GM19438 (cell line): Measurements from ENCODE around the gene LDB2.

Experiments used
- ATAC-seq: cut with Tn5 transposase; IDR thresholded peaks from one replicate; pipeline ENCODE4 v1.9.1; 2021; ENCODE audit warnings: low read depth; ENCODE audit not compliant: unreplicated experiment

LDB2 gene

DNA sequence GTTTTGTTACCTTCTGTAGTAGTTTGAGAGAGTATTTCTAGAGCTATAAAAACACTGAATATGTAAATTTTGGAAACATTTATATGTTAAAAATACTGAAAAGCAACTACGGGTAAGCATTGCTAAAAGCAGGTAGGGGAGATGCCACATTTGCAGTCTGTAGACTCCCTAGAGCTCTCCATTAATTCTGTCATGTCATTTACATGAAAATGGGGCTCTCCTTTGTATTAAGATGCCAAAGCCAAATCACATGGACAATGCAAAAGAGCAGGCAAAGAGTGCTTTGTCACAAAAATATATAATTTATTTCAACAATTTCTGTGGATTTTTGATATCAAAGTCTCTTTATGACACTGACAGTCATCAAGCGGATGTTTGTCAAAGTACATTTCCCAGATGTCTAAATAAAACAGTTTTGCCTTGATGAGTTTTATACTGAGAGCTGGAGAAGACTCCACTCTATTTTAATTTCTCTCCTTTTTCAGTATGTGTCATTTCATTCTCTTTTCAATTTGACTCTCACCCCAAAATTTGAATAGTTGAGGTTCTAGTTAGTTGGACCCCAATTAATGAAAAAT, 51.8 kb downstream of the LDB2 start:
- no peak for ATAC-seq

DNA sequence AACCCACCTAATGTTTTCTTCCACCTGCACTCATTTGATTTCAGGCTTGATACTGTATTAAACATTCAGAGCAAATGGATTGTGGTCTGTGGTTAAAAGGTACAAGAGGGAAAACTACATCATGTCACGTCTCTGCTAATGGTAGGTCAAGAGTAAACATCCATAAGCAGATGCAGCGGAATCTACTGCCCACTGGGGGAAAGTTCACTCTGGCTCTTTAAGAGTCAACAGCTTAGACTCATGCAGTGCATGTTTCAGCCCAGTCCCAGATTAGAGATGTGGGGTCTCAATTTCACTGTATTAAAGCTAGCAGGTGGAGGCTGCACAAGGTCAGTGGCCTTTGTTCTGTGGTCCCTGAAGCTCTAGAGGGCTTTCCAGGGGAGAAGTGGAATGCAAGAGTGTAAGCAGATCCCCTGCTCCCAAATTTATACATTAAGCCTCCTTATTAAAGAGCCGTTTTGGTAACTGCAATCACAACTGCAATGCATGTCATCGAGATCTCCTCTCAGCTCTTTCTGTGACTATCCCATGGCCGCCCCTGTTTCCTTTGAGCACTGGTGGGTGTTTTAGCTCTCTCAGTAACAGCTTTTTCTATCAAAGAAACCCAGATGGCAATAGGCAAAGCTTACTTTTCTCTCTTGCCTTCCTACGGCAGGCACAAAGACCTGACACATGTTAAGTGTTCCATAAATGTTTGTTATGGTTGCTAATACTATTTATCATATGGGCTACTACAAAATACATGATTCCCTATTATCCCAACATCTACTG, 53.4 kb downstream of the LDB2 start:
- ATAC-seq: no peak

DNA sequence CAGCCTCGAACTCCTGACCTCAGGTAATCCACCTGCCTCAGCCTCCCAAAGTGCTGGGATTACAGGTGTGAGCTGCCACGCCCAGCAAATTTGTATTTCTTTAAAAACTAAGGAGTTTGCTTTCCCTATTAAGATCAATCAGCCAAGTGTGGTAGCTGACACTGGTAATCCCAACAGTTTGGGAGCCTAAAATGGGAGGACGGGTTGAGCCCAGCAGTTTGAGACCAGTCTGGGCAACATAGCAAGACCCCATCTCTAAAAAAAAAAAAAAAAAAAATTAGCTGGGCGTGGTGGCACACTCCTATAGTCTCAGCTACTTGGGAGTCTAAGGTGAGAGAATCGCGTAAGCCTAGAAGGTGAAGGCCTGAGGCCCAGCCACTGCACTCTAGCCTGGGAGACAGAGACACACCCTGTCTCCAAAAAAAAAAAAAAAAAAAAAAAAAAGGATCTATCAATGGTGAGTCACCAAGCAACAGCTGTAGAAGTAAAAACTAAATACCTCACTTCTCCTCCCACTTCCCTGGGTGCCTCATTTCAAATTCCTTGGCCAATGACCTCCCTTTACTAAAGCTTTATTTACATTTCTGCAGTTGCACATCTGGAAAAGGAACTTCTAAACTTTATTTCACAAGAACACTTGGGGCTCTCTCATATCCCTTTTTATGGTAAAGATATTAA, 54.5 kb downstream of the LDB2 start:
- no peak for ATAC-seq

DNA sequence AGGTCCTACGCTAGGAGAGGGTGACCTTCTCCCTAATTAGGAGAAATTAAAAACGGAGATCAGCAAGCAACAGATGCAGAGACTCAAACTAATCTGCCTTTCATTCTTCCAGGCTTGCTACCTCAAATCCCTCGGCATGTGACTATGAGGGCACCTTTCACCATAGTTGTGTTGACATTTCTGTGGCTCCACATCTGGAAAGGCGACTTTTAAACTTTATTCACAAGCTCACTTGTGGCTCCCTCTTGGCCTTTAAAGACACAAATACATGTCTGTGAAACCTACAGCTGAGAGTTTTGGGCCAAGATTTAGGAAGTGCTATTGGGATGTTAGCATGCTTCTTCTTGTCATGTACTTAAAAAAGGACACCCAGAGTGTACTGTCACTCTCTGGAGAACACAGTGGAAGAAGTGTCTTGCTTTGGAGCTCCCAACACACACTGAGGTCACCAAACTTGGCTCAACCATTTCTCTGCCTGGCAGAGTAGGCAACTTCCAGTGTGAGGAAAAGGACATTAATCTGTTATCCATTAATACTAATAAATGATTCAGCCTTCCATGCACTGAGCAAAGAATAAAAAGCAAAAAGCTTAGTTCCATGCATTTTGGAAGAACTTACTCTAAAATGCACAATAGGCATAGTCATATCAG, 60.1 kb downstream of the LDB2 start:
- no peak for ATAC-seq

DNA sequence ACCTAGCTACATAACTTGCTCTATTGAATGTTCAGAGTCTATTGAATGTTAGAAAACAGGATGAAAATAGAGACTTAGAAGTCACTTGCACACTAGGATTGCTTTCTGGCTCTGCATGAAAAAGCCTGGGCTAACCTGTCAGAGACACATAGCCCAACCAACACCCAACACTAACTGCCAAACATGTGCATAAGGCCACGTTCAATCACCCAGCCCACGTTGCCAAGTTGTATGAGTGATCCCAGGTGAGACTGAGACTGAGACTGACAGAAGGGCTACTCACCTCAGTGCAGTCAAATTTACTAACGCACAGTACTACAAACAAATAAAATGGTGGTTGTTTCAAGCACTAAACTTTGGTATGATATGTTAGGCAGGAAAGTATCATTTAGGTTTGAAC, 61.0 kb downstream of the LDB2 start:
- no peak for ATAC-seq

DNA sequence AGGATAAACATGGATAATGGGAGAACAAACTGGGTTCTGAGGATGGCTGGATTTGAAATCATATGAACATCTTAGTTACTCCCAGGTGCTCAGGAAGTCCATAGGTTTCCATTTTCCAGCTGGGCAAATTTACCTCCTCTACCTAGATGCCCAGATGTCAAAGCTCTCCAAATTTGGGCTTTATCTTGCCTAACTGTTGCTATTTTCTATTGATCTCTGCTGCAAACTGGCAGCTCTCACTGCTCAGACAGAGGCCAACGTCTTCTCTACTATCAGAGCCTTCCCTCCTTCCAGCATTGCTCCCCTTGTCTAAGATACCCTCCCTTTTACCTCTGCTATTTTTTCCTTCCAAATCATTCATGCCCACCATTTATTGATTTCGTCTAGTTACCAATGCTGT, 62.1 kb downstream of the LDB2 start:
- no peak for ATAC-seq

DNA sequence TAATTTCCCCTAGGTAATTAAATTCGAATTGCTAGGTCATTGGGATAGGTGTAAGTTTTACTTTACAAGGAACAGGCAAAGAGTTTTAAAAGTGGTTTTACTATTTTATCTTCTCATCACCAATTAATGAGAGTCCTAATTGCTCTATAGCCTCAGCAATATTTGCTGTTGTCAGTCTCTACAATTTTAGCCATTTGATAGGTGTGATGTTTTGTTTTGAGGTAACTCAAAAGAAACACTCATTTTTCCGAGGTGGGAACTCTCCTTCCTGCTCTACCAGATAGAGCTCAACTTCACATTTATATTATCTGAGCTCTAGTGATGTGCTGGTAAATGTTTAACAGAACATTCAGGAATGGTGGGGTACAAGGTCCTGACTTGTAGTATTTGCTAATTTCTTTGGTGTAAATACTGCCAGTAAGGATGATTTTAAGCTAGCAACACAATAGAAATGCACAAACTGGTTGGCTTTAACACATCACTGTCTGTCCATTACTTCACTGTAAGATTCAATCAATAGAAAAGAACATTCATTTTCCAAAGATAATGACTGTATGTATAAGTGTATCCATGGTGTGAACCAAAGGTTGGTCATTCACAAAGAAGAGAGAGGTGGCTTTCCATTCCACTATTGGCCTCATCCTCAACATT, 62.7 kb downstream of the LDB2 start:
- ATAC-seq: no peak

DNA sequence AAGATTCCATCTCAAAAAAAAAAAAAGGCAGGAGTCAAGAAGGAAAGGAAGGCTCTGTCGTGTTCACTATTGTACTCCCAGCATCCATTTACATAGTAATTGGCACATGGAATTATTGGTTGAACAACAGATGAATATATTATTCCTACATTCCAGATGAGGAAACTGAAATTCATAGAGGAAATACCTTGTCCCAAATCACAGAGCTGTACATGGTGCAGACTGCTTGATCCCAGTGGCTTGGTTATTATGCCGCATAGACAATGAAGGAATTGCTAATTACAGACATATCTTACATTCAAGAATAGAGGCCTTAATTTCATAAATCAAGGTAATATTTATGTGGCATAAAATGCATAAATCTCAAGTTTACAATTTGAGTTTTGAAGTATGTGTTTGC, 63.6 kb downstream of the LDB2 start:
- ATAC-seq: no peak

DNA sequence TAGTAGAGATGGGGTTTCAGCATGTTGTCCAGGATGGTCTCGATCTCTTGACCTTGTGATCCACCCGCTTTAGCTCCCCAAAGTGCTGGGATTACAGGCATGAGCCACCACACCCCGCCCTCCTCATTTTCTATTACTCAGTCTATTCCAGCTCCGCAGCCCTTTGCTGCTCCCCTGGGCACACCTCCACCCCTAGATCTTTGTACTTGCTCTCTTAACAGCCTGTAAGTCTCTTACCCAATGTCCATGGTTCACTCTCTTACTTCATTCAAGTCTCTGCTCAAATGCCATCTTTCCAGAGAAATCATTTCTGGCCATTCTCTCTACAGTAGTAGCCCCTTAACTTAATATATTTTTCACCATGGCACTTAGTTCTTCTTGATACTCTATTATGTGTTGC, 64.7 kb downstream of the LDB2 start:
- no peak for ATAC-seq

DNA sequence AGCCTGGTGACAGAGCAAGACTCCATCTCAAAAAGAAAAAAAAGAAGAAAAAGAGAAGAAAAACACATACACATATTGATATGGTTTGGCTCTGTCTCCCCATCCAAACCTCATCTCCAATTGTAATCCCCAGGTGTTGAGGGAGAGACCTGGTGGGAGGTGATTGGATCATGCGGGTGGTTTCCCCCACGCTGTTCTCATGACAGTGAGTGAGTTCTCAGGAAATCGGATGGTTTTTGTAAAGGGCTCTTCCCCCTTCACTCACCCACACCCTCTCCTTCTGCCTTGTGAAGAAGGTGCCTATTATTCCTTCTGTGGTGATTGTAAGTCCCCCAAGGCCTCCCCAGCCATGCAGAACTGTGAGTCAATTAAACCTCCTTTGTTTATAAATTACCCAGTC, 68.4 kb downstream of the LDB2 start:
- no peak for ATAC-seq

DNA sequence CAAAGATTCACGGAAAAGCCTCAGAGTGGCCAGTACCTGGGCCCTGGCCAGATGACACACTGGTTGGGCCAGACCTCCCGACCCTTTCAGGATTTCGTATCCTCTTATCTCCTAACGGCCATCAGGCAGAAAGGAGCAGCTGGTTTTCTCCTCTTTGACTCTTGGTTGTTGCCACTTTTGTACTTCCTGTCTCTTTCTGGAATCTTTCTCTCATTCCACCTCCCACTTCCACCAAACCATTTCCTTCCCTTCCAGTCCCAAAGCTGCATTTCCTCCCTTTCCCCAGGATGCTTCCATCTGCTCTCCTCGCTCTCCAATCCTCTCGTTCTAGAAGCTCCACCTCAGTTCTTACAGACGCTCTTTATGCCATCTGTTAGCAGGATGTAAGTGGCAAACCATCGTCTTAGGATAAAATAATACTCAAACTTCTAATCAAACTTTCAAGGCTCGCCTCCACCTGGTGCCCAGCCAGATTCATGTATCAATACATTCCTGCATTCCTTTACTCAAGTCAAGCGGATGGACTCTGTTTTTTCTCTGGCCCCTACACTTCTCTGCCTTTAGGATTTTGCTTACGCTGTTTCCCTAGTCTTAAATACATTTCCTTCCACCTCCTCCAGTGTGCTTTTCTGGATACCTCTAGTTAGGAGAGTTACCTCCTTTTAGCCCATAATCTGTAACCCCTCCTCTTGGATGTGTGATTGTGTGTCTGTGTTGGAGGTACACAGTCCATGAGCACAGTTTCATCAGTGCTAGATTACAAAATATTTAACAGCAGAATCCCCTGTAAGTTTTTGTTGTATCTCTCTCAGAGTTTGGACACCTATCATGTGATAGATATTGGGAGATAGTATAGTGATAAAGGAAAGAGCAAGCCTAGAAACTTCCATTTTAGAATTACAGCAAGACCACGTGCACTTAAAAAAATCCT, 70.4 kb downstream of the LDB2 start:
- ATAC-seq: no peak

DNA sequence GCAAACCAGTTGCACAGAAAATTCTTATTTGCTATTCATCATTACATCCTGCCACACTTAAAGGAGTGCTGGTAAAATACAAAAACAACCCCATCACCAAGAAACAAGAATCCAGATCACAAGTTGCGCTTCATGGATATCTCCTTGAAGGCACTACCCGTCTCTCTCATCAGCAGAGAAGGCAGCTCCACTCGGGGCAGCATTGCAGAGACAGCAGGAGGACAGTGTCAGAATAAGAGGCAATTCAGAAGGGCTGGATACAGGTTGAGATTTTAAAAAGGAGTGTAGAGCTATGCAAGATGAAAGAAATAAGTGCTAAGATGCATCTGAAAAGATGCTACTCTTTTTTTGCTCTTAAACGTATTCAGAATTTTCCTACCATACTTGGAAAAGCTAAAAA, 71.4 kb downstream of the LDB2 start:
- no peak for ATAC-seq

DNA sequence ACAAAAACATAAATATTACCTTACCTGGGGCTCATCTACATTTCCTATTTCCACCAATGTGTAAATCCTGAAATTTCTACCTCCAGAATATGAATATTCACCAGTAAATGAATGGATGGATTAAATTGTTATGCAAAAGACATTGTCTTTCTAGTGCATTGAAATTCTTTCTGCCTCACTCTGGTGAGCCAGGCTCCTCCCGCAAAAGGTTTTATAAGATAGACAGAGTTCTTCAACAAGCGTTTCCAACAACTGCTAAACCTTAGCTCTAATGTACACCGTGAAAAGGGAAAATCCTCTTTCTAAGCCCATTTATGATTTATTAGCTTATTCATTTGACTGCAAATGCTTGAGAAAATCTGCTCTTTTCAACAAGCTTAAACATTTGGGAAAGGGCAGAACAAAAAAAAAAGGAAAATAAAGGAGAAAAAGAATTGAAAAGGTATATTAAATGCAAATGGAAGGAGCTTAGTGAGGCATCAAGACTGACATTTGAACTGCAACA, 72.0 kb downstream of the LDB2 start:
- ATAC-seq: no peak

DNA sequence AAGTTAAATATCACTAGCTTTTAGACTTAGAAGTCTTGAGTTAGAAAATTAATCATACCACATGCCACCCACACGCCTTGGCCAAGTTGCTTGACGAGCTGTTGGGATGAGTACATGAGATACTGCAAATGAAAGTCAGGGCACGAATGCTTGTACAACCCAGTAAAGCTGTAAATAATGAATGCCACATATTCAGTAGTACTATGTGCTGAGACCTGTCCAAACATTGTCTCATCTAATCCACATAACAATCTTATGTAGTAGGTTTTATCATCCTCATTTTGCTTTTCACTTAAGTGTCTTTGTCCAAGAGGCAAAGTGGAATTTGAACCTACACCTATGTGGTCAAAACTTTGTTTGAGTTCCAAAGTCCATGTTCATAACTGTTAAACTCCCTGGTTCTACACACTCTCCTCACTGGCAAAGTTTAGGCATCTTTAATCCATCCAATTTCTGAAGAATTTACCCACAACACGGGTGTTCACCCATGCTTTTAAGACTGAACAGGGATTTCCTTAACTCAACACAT, 74.1 kb downstream of the LDB2 start:
- ATAC-seq: no peak

DNA sequence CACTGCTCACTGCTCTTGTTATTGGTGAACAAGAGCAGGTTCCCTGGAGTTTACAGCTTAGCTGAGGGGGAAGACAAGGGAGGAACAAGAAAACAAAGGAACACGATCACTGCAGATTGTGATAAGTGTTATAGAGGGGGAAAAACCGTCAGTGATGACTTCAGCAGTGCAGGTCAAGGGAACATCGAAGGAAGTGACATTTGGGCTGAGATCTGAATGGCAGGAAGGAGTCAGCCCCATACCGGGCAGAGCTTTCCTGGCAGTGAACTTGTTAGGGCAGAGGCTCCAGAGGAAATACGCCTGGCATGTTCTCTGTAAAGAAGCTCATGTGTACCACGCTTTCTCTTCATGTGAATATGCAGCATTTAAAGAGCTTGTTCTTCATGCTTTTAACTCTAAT, 78.1 kb downstream of the LDB2 start:
- no peak for ATAC-seq

DNA sequence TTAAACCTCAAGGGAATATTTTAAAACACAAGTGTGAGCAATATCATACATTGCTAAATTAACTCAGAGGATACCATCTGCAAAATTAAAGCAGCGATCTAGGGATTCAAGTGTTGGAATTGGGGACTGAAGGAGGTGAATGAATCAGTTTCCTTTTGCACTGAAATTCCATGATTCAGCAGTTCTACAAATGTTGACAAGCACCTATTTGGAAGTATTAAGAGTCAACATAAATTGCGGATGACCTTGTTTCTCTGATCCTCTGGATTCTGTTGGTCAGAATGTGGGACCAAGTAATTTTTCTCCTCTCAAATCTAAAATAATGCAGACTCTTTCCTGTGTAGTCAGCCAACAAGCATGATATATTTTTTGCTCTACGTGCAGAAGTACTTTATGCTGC, 78.8 kb downstream of the LDB2 start:
- ATAC-seq: no peak

DNA sequence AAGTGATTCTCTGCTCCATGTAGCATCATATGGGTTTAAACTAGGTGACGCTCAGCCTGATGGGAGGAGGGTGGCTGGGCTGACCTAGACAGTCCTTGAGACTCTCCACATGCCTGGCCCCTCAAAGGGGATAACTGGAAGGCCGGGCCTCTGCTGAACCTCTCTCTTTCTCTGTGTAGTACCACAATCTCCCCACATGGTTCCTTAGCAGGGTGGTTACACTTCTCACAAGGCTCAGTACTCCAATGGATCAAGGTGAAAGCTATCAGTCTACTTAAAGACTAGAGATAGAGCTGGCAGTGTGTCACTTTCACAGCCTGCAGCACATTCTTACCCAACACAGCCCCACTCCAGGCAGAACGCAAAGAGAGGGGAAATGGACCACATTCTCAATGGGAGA, 80.4 kb downstream of the LDB2 start:
- no peak for ATAC-seq

DNA sequence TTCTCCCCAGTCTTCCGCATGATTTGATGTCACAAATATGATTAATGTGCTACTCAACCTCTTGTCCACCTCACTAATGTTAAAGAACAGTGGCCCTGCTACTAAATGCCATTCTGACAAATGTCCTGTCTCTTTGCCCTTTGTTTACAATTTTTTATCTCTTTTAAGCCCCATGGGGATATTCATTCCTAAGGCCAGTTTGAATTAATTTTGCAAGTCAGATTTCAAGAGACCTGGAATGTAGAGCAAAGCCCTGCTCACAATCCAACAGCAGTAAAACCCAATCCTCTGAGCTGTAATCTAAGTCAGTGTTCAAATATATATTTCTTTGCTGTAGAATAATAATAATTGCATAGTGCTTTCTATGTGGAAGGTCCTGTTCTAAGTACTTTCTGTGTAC, 81.2 kb downstream of the LDB2 start:
- ATAC-seq: no peak

DNA sequence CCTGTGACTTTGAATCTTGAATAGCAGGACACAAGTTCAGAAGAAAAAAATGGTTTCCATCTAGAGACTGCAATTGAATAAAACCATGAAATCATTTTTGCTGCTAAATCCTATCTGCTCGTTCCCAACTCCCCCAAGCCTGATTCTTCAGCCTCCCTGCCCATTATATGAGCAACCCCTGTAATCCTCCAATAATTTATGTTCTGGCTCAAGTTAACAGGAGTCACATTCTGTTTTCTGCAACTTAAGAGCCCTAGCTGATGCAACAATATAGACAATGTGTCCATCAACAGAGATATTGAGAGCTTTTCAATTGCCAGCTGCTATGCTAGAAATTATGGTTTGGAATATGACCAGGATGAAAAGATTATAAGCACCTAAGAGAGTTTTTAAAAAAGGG, 84.1 kb downstream of the LDB2 start:
- no peak for ATAC-seq

DNA sequence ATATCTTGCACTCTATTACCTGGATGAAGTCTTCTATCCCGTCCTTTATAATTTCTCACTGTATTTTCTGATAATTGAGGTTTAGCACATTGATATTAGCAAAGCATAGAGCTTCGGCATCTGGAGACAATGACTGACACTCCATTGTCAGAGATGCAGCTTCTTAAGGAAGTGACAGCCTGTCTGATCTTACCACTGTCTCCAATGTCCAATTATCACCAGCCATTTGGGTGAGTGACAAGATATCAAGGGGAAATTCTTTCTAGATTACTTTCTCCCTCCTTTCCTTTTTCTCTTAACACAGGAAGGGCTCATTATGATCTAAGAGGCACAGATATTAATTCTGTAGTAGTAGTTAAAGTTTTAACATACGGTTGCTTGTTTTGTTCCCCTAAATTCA, 86.4 kb downstream of the LDB2 start:
- ATAC-seq: no peak
